Muscle of back (tissue), 11 donors: Measurements from ENCODE around the gene SUSD3. TPM values are rescaled to one million over a fixed set of nuclear protein-coding genes. Genes with fewer than 3 reads are reported as not detected.

Experiments used
- DNase-seq, 3 donors: peaks; one replicate each; pipeline versions ENCODE4 v3.0.0 to v3.0.0-alpha.2; 2013
- polyA plus RNA-seq, 10 donors: library from polyadenylated mRNA; unstranded; fragments of 120-200 nt; gene quantifications; one replicate each; pipeline ENCODE4 v1.2.1, GENCODE V29; 2013; ENCODE audit not compliant: insufficient read length in 10 of 10

The SUSD3 gene
- polyA plus RNA-seq, 10 donors = 1.3 to 4.4 (median 2.4) TPM

GRCh38 chr9:93051680-93052089 is 6.8 kb upstream of the SUSD3 start:
- DNase-seq = peak in 2 of 3 donors; percentile 59 to 87

GRCh38 chr9:93052791-93053540 is 5.5 kb upstream of the SUSD3 start:
- DNase-seq = no peak

- no peak for DNase-seq
Observed at GRCh38 chr9:93053781-93054331, 4.6 kb upstream of the SUSD3 start.

GRCh38 chr9:93054758-93055704 is 3.5 kb upstream of the SUSD3 start:
- DNase-seq = no peak

GRCh38 chr9:93057042-93057702 is 1.3 kb upstream of the SUSD3 start:
- DNase-seq = no peak

GRCh38 chr9:93057703-93058354 is 672 bp upstream of the SUSD3 start:
- DNase-seq = no peak

- DNase-seq = no peak
Observed at GRCh38 chr9:93059011-93059714, 662 bp downstream of the SUSD3 start.

GRCh38 chr9:93059715-93060578 is 1.4 kb downstream of the SUSD3 start:
- no peak for DNase-seq

- DNase-seq = peak in 1 of 3 donors; percentile 12
Observed at GRCh38 chr9:93060746-93061259, 2.3 kb downstream of the SUSD3 start.

- no peak for DNase-seq
Observed at GRCh38 chr9:93061260-93061751, 2.8 kb downstream of the SUSD3 start.

GRCh38 chr9:93061791-93062763 is 3.6 kb downstream of the SUSD3 start:
- DNase-seq = peak in 1 of 3 donors; percentile 54

- peak in 1 of 3 donors; percentile 22 for DNase-seq
Observed at GRCh38 chr9:93064392-93065134, 6.1 kb downstream of the SUSD3 start.

- peak in 1 of 3 donors; percentile 28 for DNase-seq
Observed at GRCh38 chr9:93065135-93065720, 6.7 kb downstream of the SUSD3 start.

GRCh38 chr9:93066978-93067603 is 8.6 kb downstream of the SUSD3 start:
- no peak for DNase-seq

GRCh38 chr9:93068956-93069355 is 10.5 kb downstream of the SUSD3 start:
- DNase-seq = no peak

GRCh38 chr9:93071464-93071863 is 13.0 kb downstream of the SUSD3 start:
- peak in 1 of 3 donors; percentile 37 for DNase-seq
